Esophagus muscularis mucosa (tissue), 4 donors: ENCODE measurements around the gene SPACA9.

Experiments used
- EP300 ChIP-seq: sonication (generic); formaldehyde crosslinking; IDR thresholded peaks from one replicate; pipeline ENCODE4 v1.6.1; 2017; ENCODE audit warnings: antibody characterized with exemption
- POLR2A ChIP-seq: fragments of 450-650 bp; IDR thresholded peaks from one replicate; pipeline ENCODE4 v1.6.1; 2017; ENCODE audit warnings: antibody characterized with exemption, moderate library complexity, mild to moderate bottlenecking, low read depth
- TF ChIP-seq, protein P1 (sequence below), 3 experiments: fragments of 200-600 bp in 2 of 3; fragments of 450-650 bp in 1 of 3; sonication (generic) in 2 of 3; IDR thresholded peaks; one replicate each; pipeline ENCODE4 v1.5.1; 2017 to 2019; ENCODE audit warnings: antibody characterized with exemption in 3 of 3, mild to moderate bottlenecking in 2 of 3, moderate library complexity in 1 of 3

DNA sequence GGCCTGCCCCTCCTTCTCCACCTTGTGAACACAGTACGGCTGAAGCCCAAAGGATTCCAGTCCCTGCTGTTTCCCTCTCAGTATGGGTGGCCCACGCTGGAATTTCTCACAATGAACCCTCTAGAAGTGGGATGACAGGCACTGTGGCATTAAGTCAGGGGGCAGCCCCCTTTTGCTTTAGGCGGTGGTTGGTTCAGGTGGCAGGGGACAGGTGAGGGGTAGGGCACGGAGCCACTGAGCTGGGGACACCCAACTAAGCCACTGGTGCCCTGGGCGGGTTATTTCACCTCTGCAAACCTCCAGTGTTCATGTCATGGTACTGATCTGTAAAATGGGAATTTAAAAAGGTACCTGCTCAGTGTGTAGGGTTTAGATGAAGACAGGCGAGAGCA is 7.6 kb downstream of the SPACA9 start:
- TF ChIP-seq POLR2A (no peak), EP300 (no peak)
- TF ChIP-seq, protein P1, sequence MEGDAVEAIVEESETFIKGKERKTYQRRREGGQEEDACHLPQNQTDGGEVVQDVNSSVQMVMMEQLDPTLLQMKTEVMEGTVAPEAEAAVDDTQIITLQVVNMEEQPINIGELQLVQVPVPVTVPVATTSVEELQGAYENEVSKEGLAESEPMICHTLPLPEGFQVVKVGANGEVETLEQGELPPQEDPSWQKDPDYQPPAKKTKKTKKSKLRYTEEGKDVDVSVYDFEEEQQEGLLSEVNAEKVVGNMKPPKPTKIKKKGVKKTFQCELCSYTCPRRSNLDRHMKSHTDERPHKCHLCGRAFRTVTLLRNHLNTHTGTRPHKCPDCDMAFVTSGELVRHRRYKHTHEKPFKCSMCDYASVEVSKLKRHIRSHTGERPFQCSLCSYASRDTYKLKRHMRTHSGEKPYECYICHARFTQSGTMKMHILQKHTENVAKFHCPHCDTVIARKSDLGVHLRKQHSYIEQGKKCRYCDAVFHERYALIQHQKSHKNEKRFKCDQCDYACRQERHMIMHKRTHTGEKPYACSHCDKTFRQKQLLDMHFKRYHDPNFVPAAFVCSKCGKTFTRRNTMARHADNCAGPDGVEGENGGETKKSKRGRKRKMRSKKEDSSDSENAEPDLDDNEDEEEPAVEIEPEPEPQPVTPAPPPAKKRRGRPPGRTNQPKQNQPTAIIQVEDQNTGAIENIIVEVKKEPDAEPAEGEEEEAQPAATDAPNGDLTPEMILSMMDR (IDR thresholded peaks at IDR 0.05), result no peak
